Esophagus squamous epithelium (tissue), 5 donors: ENCODE measurements around the gene TSEN34. TPM values are rescaled to one million over a fixed set of nuclear protein-coding genes. Genes with fewer than 3 reads are reported as not detected.

Experiments
- DNase-seq: peaks from one replicate; lab custom pipeline; 2025; lab: John Stamatoyannopoulos, UW
- H3K27ac ChIP-seq, 4 donors: fragments of 200-600 bp; sonication (generic); one replicate each; pipeline ENCODE4 v1.5.1; 2016 to 2019; ENCODE audit warnings: mild to moderate bottlenecking in 1 of 4
- H3K27me3 ChIP-seq, 4 donors: fragments of 200-600 bp; sonication (generic); 1 replicate in 3 of 4; 2 replicates in 1 of 4; pipeline versions ENCODE4 v1.5.1 to v1.6.0; 2017 to 2021; ENCODE audit warnings: antibody characterized with exemption in 1 of 4
- H3K36me3 ChIP-seq, 3 donors: fragments of 200-600 bp; sonication (generic); one replicate each; pipeline ENCODE4 v1.5.1; 2016 to 2019
- H3K4me1 ChIP-seq, 3 donors: fragments of 200-600 bp; sonication (generic); one replicate each; pipeline ENCODE4 v1.5.1; 2017 to 2019
- H3K4me3 ChIP-seq, 4 donors: fragments of 200-600 bp; sonication (generic); 1 replicate in 3 of 4; 2 replicates in 1 of 4; pipeline ENCODE4 v1.5.1; 2016 to 2019; ENCODE audit warnings: mild to moderate bottlenecking in 2 of 4, moderate library complexity in 1 of 4
- H3K9me3 ChIP-seq, 3 donors: fragments of 200-600 bp; sonication (generic); one replicate each; pipeline ENCODE4 v1.5.1; 2016 to 2019
- POLR2A ChIP-seq, 4 donors: fragments of 450-650 bp; IDR thresholded peaks; one replicate each; pipeline ENCODE4 v1.6.1; 2017; ENCODE audit warnings: antibody characterized with exemption in 4 of 4, mild to moderate bottlenecking in 4 of 4, moderate library complexity in 3 of 4
- WGBS, 2 donors: methylation state at CpG; one replicate each; pipeline ENCODE4 v1.1.5; 2018; 5-methylcytosine and 5-hydroxymethylcytosine counted together
- intact Hi-C: fragments of 100-400 bp; cut with DNase I; formaldehyde crosslinking; loops from one replicate; pipeline ENCODE4 v1.15.0; 2022
- total RNA-seq, 4 donors: library from RNA; depleted of rRNA; stranded (reverse); fragments of >200 nt; gene quantifications; one replicate each; pipeline ENCODE4 v1.1.0, GENCODE V29; 2016
- TF ChIP-seq, protein P1 (sequence below), 6 experiments: fragments of 450-650 bp in 4 of 6; fragments of 200-600 bp in 2 of 6; sonication (generic) in 2 of 6; IDR thresholded peaks; one replicate each; pipeline ENCODE4 v1.5.1; 2016 to 2019; ENCODE audit warnings: antibody characterized with exemption in 6 of 6, mild to moderate bottlenecking in 4 of 6, moderate library complexity in 4 of 6
- donor health status: DM: yes; HTN: yes; CAD: no.

Gene TSEN34
- total RNA-seq, 4 donors from 2014 or later, result 56.1 to 70.9 (median 64.4) TPM

DNA sequence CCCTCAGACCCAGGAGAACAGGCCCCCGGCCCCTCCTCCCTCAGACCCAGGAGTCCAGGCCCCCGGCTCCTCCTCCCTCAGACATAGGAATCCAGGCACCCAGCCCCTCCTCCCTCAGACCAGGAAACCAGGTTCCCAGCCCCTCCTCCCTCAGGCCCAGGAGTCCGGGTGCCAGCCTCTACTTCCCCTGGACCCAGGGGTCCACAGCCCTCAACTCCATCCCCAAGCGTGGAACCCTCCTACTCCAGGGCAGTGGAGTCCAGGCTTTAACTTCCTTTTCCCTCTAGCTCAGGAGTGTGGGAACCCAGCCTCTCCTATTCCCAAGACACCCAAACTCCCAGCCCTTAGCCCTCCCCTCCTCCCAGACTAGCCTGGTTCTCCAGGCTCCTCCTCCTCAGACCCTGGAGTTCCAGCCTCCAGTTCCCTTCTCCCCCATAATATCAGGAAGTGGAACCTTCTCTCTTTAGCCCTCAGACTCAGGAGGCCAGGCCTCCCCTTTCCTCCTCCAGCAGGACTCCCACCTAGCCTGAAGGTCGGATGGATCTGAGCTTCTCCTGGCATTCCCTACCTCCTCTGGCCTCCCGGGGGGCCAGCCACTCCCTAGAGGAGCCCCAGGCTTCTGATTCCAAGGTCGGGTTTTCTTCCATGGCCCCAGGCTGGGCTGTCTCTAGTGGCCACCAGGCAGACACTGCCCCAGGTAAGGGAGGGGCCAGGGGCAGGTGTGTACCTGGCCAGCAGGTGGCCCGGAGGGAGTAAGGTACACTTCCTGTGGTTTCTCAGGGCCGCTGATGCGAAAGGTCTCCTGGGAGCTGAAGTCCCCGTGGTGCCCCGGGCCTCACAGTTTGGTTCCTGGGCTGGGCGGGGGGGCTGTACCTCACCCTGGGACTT lies 18.4 kb upstream of the TSEN34 start, which contains the start of gene TMC4:
TMC4 (minus strand) TSS at position 690 of the 888 bp plus-strand sequence; CDS start at position 647, 43 bp downstream.
- H3K27ac ChIP-seq, result peak within 1 kb of the TSS; percentile 51 to 87 (median 69)
- H3K4me1 ChIP-seq, result peaks cover 8 to 33% (median 11%) of the 10 kb centered on the region in 3 donors
- H3K27me3 ChIP-seq, result peaks cover 0 to 4% (median 0%) of the 10 kb centered on the region in 4 donors
- no peaks in the 10 kb centered on the region for H3K9me3 ChIP-seq
- TF ChIP-seq POLR2A (IDR thresholded peaks at IDR 0.05), result no peak
- TF ChIP-seq, protein P1, sequence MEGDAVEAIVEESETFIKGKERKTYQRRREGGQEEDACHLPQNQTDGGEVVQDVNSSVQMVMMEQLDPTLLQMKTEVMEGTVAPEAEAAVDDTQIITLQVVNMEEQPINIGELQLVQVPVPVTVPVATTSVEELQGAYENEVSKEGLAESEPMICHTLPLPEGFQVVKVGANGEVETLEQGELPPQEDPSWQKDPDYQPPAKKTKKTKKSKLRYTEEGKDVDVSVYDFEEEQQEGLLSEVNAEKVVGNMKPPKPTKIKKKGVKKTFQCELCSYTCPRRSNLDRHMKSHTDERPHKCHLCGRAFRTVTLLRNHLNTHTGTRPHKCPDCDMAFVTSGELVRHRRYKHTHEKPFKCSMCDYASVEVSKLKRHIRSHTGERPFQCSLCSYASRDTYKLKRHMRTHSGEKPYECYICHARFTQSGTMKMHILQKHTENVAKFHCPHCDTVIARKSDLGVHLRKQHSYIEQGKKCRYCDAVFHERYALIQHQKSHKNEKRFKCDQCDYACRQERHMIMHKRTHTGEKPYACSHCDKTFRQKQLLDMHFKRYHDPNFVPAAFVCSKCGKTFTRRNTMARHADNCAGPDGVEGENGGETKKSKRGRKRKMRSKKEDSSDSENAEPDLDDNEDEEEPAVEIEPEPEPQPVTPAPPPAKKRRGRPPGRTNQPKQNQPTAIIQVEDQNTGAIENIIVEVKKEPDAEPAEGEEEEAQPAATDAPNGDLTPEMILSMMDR (IDR thresholded peaks at IDR 0.05), result peak in 4 of 6 experiments; percentile 35 to 55 (median 42)
- peak within 1 kb of the TSS; percentile 26 to 65 (median 50) for H3K4me3 ChIP-seq
- H3K36me3 ChIP-seq, result peaks cover 0 to 16% (median 0%) of the 10 kb centered on the region in 3 donors
- WGBS, 2 donors, result 6 to 26% methylated on average over 3 to 11 of the region's 13 CpGs
- intact Hi-C loops, result no loop called here
- DNase-seq, result no peak

DNA sequence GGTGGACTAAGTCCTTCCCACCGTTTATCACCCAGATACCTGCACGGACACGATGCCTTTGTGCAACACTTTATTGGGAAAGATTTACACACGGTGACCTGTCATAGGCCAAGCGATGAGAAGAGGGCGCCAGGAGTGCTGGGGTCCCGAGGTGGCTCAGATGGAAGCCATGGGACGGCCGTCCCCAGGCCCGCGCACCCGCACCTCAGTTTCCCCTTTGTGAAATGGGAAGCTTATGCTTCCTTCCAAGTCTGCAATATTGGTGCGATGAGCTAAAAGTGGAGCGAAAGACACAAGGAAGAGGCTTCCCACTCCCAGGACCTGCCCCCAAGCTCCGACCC lies 17.8 kb upstream of the TSEN34 start:
- TF ChIP-seq, protein P1 (IDR thresholded peaks at IDR 0.05), result no peak
- TF ChIP-seq POLR2A (IDR thresholded peaks at IDR 0.05), result no peak
- Histone ChIP-seq H3K9me3 (no peaks in the 10 kb centered on the region), H3K36me3 (peaks cover 0 to 20% (median 0%) of the 10 kb centered on the region in 3 donors), H3K4me3 (peak overlapping the region in 3 of 4 donors; percentile 50 to 65 (median 51)), H3K27ac (peak overlapping the region in 3 of 4 donors; percentile 65 to 87 (median 73)), H3K4me1 (peaks cover 7 to 29% (median 9%) of the 10 kb centered on the region in 3 donors), H3K27me3 (peaks cover 0 to 4% (median 0%) of the 10 kb centered on the region in 4 donors)
- 15 to 40% methylated on average over 3 to 8 of the region's 15 CpGs for WGBS, 2 donors
- DNase-seq, result no peak
- intact Hi-C loops, result no loop called here

DNA sequence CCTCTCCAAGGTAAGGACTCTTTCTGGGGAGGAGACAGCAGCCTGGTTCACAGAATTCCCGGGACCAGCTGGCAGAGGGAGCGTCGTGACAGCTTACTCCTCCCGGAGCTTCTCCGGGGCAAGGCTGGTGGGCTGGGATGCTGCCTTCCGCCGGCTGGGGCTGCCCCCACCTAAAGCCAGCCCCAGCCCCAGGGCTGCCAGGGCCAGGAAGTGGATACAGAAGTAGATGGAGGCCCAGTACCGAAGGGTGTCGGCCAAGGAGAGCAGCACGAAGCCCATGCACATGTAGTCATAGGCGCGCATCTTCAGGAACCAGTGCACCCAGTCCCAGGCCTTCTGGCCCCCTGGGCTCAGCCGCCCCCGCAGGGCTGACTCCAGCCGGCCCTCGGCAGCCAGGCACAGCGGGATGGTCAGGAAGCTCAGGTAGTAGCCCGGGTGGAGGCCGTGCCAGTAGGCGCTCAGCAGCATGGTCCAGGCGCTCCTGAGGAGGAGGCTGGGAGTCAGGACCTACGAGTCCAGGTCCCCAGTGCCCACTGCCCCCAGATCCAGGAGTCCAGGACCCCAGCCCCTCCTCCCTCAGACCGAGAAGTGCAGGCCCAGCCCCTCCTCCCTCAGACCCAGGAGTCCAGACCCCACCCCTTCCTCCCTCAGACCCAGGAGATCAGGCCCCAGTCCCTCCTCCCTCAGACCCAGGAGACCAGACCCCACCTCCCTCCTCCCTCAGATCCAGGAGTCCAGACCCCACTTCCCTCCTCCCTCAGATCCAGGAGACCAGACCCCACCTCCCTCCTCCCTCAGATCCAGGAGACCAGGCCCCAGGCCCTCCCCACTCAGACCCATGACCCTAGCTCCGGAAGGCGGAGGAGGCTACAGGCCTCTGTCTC lies 16.9 kb upstream of the TSEN34 start:
- H3K36me3 ChIP-seq, result peaks cover 0 to 29% (median 0%) of the 10 kb centered on the region in 3 donors
- TF ChIP-seq, protein P1 (IDR thresholded peaks at IDR 0.05), result no peak
- no peak for TF ChIP-seq POLR2A (IDR thresholded peaks at IDR 0.05)
- no peak overlapping the region for H3K4me3 ChIP-seq
- DNase-seq, result no peak
- 67 to 77% methylated on average over 3 of the region's 25 CpGs for WGBS, 2 donors
- intact Hi-C loops, result no loop called here
- no peak overlapping the region for H3K27ac ChIP-seq
- peaks cover 0 to 4% (median 0%) of the 10 kb centered on the region in 4 donors for H3K27me3 ChIP-seq
- H3K4me1 ChIP-seq, result peaks cover 6 to 25% (median 8%) of the 10 kb centered on the region in 3 donors
- no peaks in the 10 kb centered on the region for H3K9me3 ChIP-seq

DNA sequence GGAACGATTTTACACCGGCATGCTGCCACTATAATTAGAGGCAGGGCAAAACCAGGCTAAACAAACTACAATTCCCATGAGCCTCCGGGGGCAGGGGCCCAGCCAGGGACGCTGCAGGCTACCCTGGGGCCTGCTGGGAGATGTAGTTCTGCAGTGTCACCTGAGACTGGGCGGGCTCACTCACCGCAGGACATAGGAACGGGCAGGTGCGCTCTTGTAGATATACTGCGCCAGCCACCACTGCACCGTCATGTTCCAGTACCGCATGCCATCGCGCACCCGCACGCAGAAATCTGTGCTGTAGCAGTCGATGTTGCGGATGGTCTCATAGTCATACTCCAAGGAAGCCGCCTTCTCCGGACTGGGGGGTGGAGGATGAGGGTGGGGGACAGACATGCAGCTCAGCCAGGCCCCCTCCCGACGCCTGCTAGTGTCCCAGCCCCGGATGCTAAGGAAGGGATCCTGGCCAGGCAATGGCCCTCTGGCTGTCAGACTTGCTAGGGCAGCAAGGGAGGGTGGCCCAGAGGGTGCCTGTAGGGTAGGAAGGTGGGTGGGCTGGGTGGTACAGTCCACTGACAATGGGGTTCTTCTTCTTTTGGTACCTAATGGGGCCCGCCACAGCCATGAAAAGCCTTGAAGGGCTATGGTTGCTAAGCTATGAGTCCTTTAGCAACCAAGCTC lies 12.4 kb upstream of the TSEN34 start:
- Histone ChIP-seq H3K4me1 (peaks cover 0 to 4% (median 0%) of the 10 kb centered on the region in 3 donors), H3K27me3 (no peaks in the 10 kb centered on the region), H3K4me3 (no peak overlapping the region), H3K27ac (no peak overlapping the region), H3K36me3 (peaks cover 0 to 59% (median 5%) of the 10 kb centered on the region in 3 donors), H3K9me3 (no peaks in the 10 kb centered on the region)
- no peak for DNase-seq
- WGBS, 2 donors, result 66 to 70% methylated on average over 9 to 18 of the region's 23 CpGs
- TF ChIP-seq, protein P1 (IDR thresholded peaks at IDR 0.05), result no peak
- no peak for TF ChIP-seq POLR2A (IDR thresholded peaks at IDR 0.05)
- intact Hi-C loops, result no loop called here
